NT2/D1 (cell line): Measurements from ENCODE around the gene ZNF143.

ENCODE experiments used
- SUZ12 ChIP-seq: IDR thresholded peaks from 2 replicates; pipeline ENCODE4 v1.6.1; 2011; ENCODE audit not compliant: insufficient read length, insufficient read depth; ENCODE audit errors: extremely low read depth
- YY1 ChIP-seq: IDR thresholded peaks from 2 replicates; pipeline ENCODE4 v1.6.1; 2011; ENCODE audit not compliant: insufficient read length, insufficient read depth
- ZNF274 ChIP-seq: IDR thresholded peaks from 2 replicates; pipeline ENCODE4 v1.6.1; 2011; ENCODE audit warnings: mild to moderate bottlenecking, low read depth, low read length

- TF ChIP-seq YY1 (no peak), ZNF274 (no peak), SUZ12 (no peak)
These were observed 113.9 kb downstream of the ZNF143 start for GRCh38 chr11:9574622-9575259.
